GM19099 (cell line): ENCODE data around the gene ODAD2.

Experiments used
- POLR2A ChIP-seq: IDR thresholded peaks from 3 replicates; pipeline ENCODE4 v1.6.1; 2011; ENCODE audit warnings: low read depth; ENCODE audit not compliant: insufficient read length; ENCODE audit errors: extremely low read depth

The ODAD2 gene, protein sequence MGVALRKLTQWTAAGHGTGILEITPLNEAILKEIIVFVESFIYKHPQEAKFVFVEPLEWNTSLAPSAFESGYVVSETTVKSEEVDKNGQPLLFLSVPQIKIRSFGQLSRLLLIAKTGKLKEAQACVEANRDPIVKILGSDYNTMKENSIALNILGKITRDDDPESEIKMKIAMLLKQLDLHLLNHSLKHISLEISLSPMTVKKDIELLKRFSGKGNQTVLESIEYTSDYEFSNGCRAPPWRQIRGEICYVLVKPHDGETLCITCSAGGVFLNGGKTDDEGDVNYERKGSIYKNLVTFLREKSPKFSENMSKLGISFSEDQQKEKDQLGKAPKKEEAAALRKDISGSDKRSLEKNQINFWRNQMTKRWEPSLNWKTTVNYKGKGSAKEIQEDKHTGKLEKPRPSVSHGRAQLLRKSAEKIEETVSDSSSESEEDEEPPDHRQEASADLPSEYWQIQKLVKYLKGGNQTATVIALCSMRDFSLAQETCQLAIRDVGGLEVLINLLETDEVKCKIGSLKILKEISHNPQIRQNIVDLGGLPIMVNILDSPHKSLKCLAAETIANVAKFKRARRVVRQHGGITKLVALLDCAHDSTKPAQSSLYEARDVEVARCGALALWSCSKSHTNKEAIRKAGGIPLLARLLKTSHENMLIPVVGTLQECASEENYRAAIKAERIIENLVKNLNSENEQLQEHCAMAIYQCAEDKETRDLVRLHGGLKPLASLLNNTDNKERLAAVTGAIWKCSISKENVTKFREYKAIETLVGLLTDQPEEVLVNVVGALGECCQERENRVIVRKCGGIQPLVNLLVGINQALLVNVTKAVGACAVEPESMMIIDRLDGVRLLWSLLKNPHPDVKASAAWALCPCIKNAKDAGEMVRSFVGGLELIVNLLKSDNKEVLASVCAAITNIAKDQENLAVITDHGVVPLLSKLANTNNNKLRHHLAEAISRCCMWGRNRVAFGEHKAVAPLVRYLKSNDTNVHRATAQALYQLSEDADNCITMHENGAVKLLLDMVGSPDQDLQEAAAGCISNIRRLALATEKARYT

DNA sequence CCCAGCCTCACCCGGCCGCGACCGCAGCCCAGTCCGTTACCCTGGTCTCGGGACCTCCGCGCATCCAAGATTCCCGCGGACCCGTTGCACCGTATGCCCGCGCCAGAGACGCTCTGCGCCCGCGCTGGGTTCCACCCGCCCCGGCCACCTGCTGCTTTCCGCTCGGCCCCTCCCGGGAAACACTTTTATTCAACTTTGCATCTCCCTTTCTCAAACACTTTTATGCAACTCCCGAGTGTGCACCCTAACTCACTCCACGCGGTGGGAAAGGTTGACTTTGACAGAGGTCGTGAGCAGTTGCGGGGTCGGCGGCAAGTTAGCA is at the start of gene ODAD2:
ODAD2 (minus strand) TSS at position 126 of the 322 bp plus-strand sequence. CDS start 3,937 bp downstream, outside the sequence.
- no peak for TF ChIP-seq POLR2A

GRCh38 chr10:28047061-28047460 is 48.2 kb upstream of the ODAD2 start:
- no peak for TF ChIP-seq POLR2A

GRCh38 chr10:28046579-28046978 is 47.7 kb upstream of the ODAD2 start:
- TF ChIP-seq POLR2A, result no peak

GRCh38 chr10:28043941-28044340 is 45.1 kb upstream of the ODAD2 start:
- TF ChIP-seq POLR2A, result no peak

GRCh38 chr10:28036587-28036986 is 37.7 kb upstream of the ODAD2 start:
- TF ChIP-seq POLR2A, result no peak

DNA sequence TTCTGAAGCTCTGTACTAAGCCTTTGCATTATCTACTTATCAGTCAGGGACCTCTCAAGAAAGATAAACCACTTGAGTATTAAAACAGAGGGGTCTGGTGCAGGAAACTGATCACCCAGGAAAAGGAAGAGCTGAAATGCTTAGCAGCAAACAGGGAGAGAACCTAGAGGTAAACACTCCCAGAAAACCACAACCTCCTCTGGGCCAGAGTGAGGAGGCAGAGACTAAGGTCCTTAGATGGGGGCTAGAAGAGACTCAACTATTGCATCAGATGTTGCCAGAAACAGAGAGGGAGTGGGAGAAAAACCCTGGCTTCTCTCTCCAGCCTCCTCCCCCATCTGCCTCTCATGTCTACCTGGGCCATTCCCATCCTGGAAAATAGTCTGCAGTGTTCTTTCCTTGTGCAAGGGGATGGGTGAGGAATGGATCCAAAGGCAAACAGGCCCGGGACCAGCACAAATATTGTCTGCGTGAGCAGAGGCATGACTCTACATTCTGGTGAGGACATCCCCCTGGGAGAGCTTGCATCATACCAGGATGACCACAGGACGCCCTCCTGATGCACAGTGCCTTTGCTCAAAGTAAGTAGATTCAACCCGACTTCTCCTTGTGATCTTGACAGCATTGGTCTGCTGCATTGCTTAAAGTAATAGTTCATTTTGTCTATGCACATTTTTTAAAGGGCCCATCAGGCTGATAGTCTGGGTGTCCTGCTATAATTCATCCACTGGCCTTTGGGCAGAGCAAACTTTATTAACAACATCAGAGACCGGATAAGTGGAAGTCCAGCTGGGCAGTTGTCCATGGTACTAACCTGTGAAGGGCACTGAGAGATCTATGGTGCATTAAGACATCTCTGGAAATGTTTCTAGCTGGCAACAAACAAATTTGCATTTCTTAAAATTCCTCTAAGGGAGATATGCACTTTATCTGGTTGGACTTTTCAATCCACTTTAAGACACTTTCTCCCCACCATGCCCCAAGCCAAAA is 22.4 kb upstream of the ODAD2 start:
- TF ChIP-seq POLR2A, result no peak

DNA sequence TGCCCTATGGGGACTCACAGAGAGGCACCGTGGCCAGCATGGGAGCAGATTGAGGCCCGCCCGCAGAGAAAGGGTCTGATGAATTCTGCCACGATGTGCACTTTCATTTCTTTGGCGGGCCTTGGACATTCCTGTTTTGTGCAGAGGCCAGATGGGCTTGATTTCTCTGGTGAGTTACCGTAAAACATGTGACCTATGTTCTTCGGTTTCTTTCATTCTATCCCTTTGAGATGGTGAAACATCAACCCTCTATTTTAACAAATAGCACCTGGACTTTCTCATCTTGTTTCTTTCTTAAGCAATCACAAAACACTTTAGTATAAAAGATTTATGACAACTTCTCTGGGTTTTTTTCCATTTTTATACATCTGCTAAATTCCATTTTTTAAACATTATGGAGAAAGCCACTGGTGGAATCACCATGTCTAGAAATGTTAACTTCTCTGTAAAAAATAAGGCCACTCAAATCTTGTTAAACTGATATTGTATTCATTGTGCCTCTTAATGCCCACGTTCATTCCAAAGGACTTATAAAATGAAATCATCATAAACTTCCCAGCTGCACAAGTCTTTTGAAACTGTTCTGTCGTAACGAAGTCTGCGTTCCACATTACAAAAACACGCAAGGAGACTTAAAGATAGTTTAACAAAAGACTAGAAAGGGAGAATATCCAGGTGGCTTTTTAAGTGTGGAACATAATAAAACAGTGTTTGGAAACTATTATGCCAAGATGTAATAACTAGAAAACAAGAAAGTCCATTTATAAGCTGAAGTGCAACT is 21.4 kb upstream of the ODAD2 start:
- no peak for TF ChIP-seq POLR2A

- no peak for TF ChIP-seq POLR2A
These were observed 15.8 kb upstream of the ODAD2 start for GRCh38 chr10:28014651-28015050.

- no peak for TF ChIP-seq POLR2A
These were observed 14.2 kb upstream of the ODAD2 start for GRCh38 chr10:28012990-28013515.

- TF ChIP-seq POLR2A, result no peak
These were observed 11.9 kb upstream of the ODAD2 start for GRCh38 chr10:28010821-28011220.

- TF ChIP-seq POLR2A, result no peak
These were observed 9.2 kb upstream of the ODAD2 start for GRCh38 chr10:28008054-28008453.

GRCh38 chr10:28001353-28001752 is 2.5 kb upstream of the ODAD2 start:
- no peak for TF ChIP-seq POLR2A

DNA sequence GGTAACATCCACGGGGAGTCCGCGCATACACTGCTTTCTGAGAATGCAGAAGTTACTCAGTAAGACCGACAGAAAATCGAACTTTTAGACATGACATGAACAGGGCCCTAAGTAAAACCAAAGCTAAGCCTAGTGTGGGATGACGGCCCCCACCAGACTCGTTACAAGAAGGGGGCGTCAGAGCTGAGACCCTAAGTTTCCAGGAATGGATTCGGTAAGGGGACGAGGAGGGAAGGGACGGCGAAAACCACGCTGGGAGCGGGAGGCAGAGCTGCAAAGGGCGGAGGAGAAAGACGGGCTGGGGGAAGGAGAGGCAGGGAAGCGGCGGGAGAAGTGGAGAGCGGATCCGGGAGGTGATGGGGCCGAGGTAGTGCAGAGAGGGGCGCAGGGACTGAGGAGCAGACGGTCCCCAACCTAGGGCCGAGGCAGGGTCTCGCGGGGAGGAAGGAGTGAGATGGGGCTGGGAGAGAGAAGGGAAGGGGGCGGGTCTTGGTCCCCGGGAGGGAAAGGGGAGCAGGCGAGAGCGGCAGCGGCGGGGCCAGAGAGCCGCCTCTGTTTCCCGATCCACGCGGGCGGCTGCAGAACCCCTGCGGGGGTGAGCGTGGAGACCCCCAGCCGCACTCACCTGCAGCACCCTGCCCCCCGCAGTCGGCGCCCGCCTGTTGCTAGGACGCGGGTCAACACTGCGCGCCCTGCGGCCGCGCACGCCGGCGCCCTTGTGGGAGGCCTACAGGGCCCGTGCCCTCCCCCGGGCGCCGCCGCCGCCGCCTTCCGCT is 513 bp downstream of the ODAD2 start:
- no peak for TF ChIP-seq POLR2A
